Measurements from ENCODE around the gene BCAS3. TPM values are rescaled to one million over a fixed set of nuclear protein-coding genes. Genes with fewer than 3 reads are reported as not detected.

The BCAS3 gene
- total RNA-seq, 1 donor from 2014 or later: 22.6 TPM

DNA sequence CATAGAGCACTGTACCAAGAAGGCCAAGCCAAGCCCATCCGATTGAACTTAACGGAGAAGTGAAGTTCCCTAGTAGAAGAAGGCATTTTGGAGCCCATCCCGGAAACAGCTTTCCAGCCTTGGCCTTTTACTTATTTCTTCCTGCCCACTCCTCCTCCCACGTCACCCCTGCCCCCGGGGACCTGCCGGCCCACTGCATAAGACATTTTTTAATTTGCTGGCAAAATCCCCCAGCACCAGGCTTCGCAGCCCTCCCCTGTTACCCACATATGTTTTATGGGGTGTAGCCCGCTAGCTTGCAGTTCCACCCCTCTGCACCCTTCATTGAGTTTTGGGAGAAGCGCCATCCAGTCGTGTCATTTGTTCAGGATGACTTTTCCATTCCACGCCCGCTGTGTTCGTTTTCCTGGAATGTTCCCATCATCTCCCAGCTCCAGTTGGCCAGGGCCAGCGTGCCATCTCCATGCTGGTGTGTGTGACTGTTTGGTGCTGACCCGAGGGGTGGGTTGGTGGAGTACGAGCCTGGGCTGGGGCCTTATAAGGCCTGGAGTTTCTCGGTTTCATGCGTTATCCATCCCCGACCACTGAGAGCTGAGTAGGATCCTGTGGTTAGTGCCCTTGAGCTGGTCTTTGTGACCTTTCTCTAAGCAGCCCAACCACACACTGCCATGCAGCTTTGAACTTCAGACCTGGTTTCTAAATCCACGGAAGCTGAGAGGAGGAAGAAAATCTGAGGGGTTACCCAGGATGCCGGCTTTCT, 702.0 kb downstream of the BCAS3 start:
- H3K36me3 Mint-ChIP-seq (ENCODE audit: low read depth): peaks cover 5% of the 10 kb centered on the region
- no peaks in the 10 kb centered on the region for H3K4me1 Mint-ChIP-seq (ENCODE audit: low read depth)
- H3K4me3 Mint-ChIP-seq (ENCODE audit: unreplicated experiment): no peak overlapping the region
- H3K27ac Mint-ChIP-seq (ENCODE audit: unreplicated experiment): no peak overlapping the region
- no peak for TF ChIP-seq CTCF (IDR thresholded peaks at IDR 0.05)
- DNase-seq (ENCODE audit: low spot score): no peak
- H3K9me3 Mint-ChIP-seq (ENCODE audit: low read depth): no peaks in the 10 kb centered on the region
- H3K27me3 Mint-ChIP-seq (ENCODE audit: low read depth): no peaks in the 10 kb centered on the region

DNA sequence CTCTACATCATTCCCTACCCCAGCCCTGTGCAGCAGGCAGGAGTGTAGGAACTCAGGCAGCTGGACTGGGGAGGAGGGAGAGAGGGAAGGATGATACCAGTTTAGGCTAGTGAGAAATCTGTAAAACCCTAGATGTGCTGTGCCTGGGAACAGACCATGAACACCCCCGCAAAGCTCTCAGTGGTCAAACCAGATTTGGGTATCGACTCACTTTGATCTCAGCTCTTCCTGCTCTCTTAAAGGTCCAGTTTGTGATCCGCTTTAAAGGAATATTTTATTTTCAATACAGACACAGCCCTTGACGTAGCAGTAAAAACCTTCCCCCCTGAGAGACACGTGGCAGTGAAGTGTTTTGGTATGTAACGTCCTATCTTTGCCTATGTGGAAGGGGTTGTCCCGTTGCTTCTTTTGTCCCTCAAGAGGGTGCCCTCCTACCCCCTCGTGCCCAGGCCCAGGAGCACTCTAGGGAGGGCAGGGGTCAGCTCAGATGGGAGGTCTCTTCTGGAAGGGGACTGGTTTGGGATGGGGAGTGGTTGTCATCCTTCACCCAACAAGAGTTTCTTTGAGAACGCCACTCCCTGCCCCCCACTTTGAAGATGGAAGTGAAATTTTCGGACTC, 702.7 kb downstream of the BCAS3 start:
- no peaks in the 10 kb centered on the region for H3K9me3 Mint-ChIP-seq (ENCODE audit: low read depth)
- H3K4me3 Mint-ChIP-seq (ENCODE audit: unreplicated experiment): no peak overlapping the region
- no peak overlapping the region for H3K27ac Mint-ChIP-seq (ENCODE audit: unreplicated experiment)
- H3K27me3 Mint-ChIP-seq (ENCODE audit: low read depth): no peaks in the 10 kb centered on the region
- H3K4me1 Mint-ChIP-seq (ENCODE audit: low read depth): no peaks in the 10 kb centered on the region
- peaks cover 5% of the 10 kb centered on the region for H3K36me3 Mint-ChIP-seq (ENCODE audit: low read depth)
- TF ChIP-seq CTCF (IDR thresholded peaks at IDR 0.05): no peak
- DNase-seq (ENCODE audit: low spot score): no peak

DNA sequence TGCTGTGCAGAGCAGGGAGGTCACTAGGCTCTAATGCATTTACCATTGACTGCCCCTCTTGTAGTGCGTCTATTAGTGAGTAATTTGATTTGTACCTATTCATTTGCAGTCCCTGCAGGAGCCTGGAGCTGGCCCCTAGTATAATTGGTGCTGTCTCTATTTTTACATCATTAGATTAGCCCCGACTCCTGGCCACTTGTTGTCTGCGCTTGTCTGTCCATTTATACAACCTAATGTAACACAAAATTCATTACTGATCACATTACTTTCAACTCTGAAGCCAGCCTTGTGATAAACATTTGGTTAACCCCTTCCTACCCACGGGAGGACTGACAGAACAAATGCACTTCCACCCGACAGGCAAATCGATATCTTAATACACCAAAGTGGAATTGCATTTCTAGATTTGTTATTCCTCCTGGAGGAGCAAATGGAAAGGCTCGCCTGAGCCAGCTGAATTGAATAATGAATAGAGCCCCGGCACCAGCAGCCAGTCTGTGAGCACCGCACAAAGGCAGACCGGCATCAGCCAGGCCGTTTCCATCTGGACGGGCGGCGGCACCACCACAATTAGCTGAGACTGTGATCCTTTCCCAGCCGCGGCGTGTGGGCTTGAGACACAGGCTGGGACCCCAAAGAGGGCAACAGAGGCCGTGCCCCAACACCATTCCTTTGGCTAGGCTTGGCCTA, 703.3 kb downstream of the BCAS3 start:
- DNase-seq (ENCODE audit: low spot score): no peak
- Mint-ChIP-seq H3K27ac (ENCODE audit: unreplicated experiment) (no peak overlapping the region), H3K4me3 (ENCODE audit: unreplicated experiment) (no peak overlapping the region), H3K27me3 (ENCODE audit: low read depth) (no peaks in the 10 kb centered on the region), H3K9me3 (ENCODE audit: low read depth) (no peaks in the 10 kb centered on the region), H3K36me3 (ENCODE audit: low read depth) (peaks cover 5% of the 10 kb centered on the region), H3K4me1 (ENCODE audit: low read depth) (no peaks in the 10 kb centered on the region)
- TF ChIP-seq CTCF (IDR thresholded peaks at IDR 0.05): no peak

GRCh38 chr17:61381537-61381936, 703.9 kb downstream of the BCAS3 start:
- H3K27ac Mint-ChIP-seq (ENCODE audit: unreplicated experiment): no peak overlapping the region
- H3K4me3 Mint-ChIP-seq (ENCODE audit: unreplicated experiment): no peak overlapping the region
- H3K9me3 Mint-ChIP-seq (ENCODE audit: low read depth): no peaks in the 10 kb centered on the region
- no peak for DNase-seq (ENCODE audit: low spot score)
- peaks cover 4% of the 10 kb centered on the region for H3K36me3 Mint-ChIP-seq (ENCODE audit: low read depth)
- H3K27me3 Mint-ChIP-seq (ENCODE audit: low read depth): no peaks in the 10 kb centered on the region
- TF ChIP-seq CTCF (IDR thresholded peaks at IDR 0.05): no peak
- H3K4me1 Mint-ChIP-seq (ENCODE audit: low read depth): no peaks in the 10 kb centered on the region
